H9 (cell line): Measurements from ENCODE around the gene LRRC51. TPM values are rescaled to one million over a fixed set of nuclear protein-coding genes. Genes with fewer than 3 reads are reported as not detected.

ENCODE experiments used
- DNase-seq: peaks from one replicate; pipeline ENCODE4 v3.0.0-alpha.2; 2017
- H2AFZ ChIP-seq: one replicate; pipeline ENCODE4 v1.6.1; 2013; ENCODE audit warnings: mild to moderate bottlenecking, low read length, control low read depth, moderate library complexity
- H2AK5ac ChIP-seq: 2 replicates; pipeline ENCODE4 v1.6.1; 2013; ENCODE audit warnings: low read length, control low read depth, mixed read lengths; ENCODE audit not compliant: insufficient read length
- H2BK120ac ChIP-seq: one replicate; pipeline ENCODE4 v1.6.1; 2013; ENCODE audit warnings: low read depth, mild to moderate bottlenecking, low read length, control low read depth, inconsistent platforms; ENCODE audit not compliant: poor library complexity, severe bottlenecking
- H2BK12ac ChIP-seq: 2 replicates; pipeline ENCODE4 v1.6.1; 2013; ENCODE audit warnings: low read length, control low read depth, mixed read lengths, low read depth; ENCODE audit not compliant: insufficient read length
- H2BK15ac ChIP-seq: 2 replicates; pipeline ENCODE4 v1.6.1; 2013; ENCODE audit warnings: low read depth, low read length, control low read depth
- H2BK20ac ChIP-seq: one replicate; pipeline ENCODE4 v1.6.1; 2013; ENCODE audit warnings: low read depth, mild to moderate bottlenecking, low read length, control low read depth, inconsistent platforms; ENCODE audit not compliant: poor library complexity, severe bottlenecking
- H2BK5ac ChIP-seq: 2 replicates; pipeline ENCODE4 v1.6.1; 2013; ENCODE audit warnings: low read length, control low read depth, mixed read lengths; ENCODE audit not compliant: insufficient read length
- H3K14ac ChIP-seq: 2 replicates; pipeline ENCODE4 v1.6.1; 2013; ENCODE audit warnings: low read length, control low read depth; ENCODE audit not compliant: insufficient read depth
- H3K18ac ChIP-seq: 2 replicates; pipeline ENCODE4 v1.6.1; 2013; ENCODE audit warnings: low read depth, mild to moderate bottlenecking, mixed read lengths, low read length, control low read depth; ENCODE audit not compliant: insufficient read length
- H3K23ac ChIP-seq: 2 replicates; pipeline ENCODE4 v1.6.1; 2013; ENCODE audit warnings: low read length, control low read depth, mixed read lengths, low read depth; ENCODE audit not compliant: insufficient read length
- H3K23me2 ChIP-seq: 2 replicates; pipeline ENCODE4 v1.6.1; 2013; ENCODE audit warnings: low read depth, mild to moderate bottlenecking, mixed read lengths, low read length, control low read depth; ENCODE audit not compliant: insufficient read length, poor library complexity, severe bottlenecking
- H3K27ac ChIP-seq: 2 replicates; pipeline ENCODE4 v1.5.1; 2013; ENCODE audit warnings: low read length, control low read depth, mixed read lengths, low read depth; ENCODE audit not compliant: insufficient read length
- H3K27me3 ChIP-seq: 2 replicates; pipeline ENCODE4 v1.6.1; 2013; ENCODE audit warnings: low read length, control low read depth, inconsistent platforms; ENCODE audit not compliant: insufficient read depth
- H3K4ac ChIP-seq: 2 replicates; pipeline ENCODE4 v1.6.1; 2013; ENCODE audit warnings: low read depth, mild to moderate bottlenecking, control low read depth, inconsistent platforms, low read length, moderate library complexity
- H3K4me1 ChIP-seq: 2 replicates; pipeline ENCODE4 v1.6.1; 2013; ENCODE audit warnings: low read length, control low read depth, inconsistent platforms; ENCODE audit not compliant: insufficient read depth
- H3K4me2 ChIP-seq: 2 replicates; pipeline ENCODE4 v1.6.1; 2013; ENCODE audit warnings: low read length, control low read depth, mixed read lengths; ENCODE audit not compliant: insufficient read length, insufficient read depth
- H3K56ac ChIP-seq: 2 replicates; pipeline ENCODE4 v1.6.1; 2013; ENCODE audit warnings: low read depth, mild to moderate bottlenecking, mixed read lengths, low read length, control low read depth; ENCODE audit not compliant: insufficient read length
- H3K79me1 ChIP-seq: 2 replicates; pipeline ENCODE4 v1.6.1; 2013; ENCODE audit warnings: low read depth, mild to moderate bottlenecking, moderate library complexity, low read length, control low read depth, inconsistent platforms; ENCODE audit not compliant: insufficient read depth, poor library complexity, severe bottlenecking
- H3K79me2 ChIP-seq: 2 replicates; pipeline ENCODE4 v1.6.1; 2013; ENCODE audit warnings: low read length, control low read depth, inconsistent platforms; ENCODE audit not compliant: insufficient read depth
- H3K9ac ChIP-seq: 2 replicates; pipeline ENCODE4 v1.6.1; 2013; ENCODE audit warnings: low read length, control low read depth, mixed read lengths; ENCODE audit not compliant: insufficient read length; ENCODE audit errors: extremely low read depth
- H3K9me3 ChIP-seq: one replicate; pipeline ENCODE4 v1.6.1; 2013; ENCODE audit warnings: low read depth, low read length, inconsistent platforms; ENCODE audit not compliant: control insufficient read depth
- H3T11ph ChIP-seq: one replicate; pipeline ENCODE4 v1.6.1; 2013; ENCODE audit warnings: mild to moderate bottlenecking, low read length, control low read depth, inconsistent platforms
- H4K20me1 ChIP-seq: one replicate; pipeline ENCODE4 v1.6.1; 2013; ENCODE audit not compliant: control insufficient read depth, insufficient read length, insufficient read depth
- H4K5ac ChIP-seq: 2 replicates; pipeline ENCODE4 v1.6.1; 2013; ENCODE audit warnings: low read depth, mild to moderate bottlenecking, mixed read lengths, low read length, control low read depth; ENCODE audit not compliant: insufficient read length
- H4K8ac ChIP-seq: replicated peaks from 2 replicates; pipeline ENCODE4 v1.6.1; 2013; ENCODE audit warnings: low read length, control low read depth, mixed read lengths, low read depth; ENCODE audit not compliant: insufficient read length
- H4K91ac ChIP-seq: 2 replicates; pipeline ENCODE4 v1.6.1; 2013; ENCODE audit warnings: low read depth, mild to moderate bottlenecking, moderate library complexity, mixed read lengths, low read length, control low read depth; ENCODE audit not compliant: insufficient read length
- H3K27ac Mint-ChIP-seq, 3 experiments: 2 replicates in 2 of 3; 3 replicates in 1 of 3; pipeline ENCODE4 v1.8.0; 2020 to 2021; ENCODE audit warnings: mixed read lengths in 3 of 3, mild to moderate bottlenecking in 1 of 3, moderate library complexity in 1 of 3
- H3K27me3 Mint-ChIP-seq: 2 replicates; pipeline ENCODE4 v1.8.0; 2021; ENCODE audit warnings: low read depth, mild to moderate bottlenecking, moderate library complexity, mixed read lengths
- H3K36me3 Mint-ChIP-seq, 3 experiments: 2 replicates in 2 of 3; 3 replicates in 1 of 3; pipeline ENCODE4 v1.8.0; 2020 to 2021; ENCODE audit warnings: low read depth in 3 of 3, mixed read lengths in 3 of 3; ENCODE audit not compliant: insufficient read depth in 1 of 3
- H3K4me1 Mint-ChIP-seq, 2 experiments: 2 replicates each; pipeline ENCODE4 v1.8.0; 2020; ENCODE audit warnings: mixed read lengths in 2 of 2
- H3K4me3 Mint-ChIP-seq, 2 experiments: 2 replicates in 1 of 2; 3 replicates in 1 of 2; pipeline ENCODE4 v1.8.0; 2020 to 2021; ENCODE audit warnings: mild to moderate bottlenecking in 2 of 2, mixed read lengths in 2 of 2, moderate library complexity in 1 of 2
- H3K9me3 Mint-ChIP-seq, 2 experiments: 2 replicates in 1 of 2; 3 replicates in 1 of 2; pipeline ENCODE4 v1.8.0; 2020; ENCODE audit warnings: mild to moderate bottlenecking in 2 of 2, mixed read lengths in 2 of 2, moderate library complexity in 1 of 2
- whole genome bisulfite sequencing: extraction: QIAGEN DNeasy Blood & Tissue Kit; methylation state at CpG from one replicate; pipeline ENCODE4 v1.1.7; 2013; ENCODE audit warnings: missing lambda C conversion rate, low lambda C conversion rate, mixed read lengths; ENCODE audit not compliant: insufficient read length; ENCODE audit errors: extremely low coverage; 5-methylcytosine and 5-hydroxymethylcytosine counted together
- total RNA-seq: library from RNA; stranded (reverse); gene quantifications from 2 replicates; pipeline ENCODE4 v1.2.1, GENCODE V29; 2021
- TF ChIP-seq, protein P1 (sequence below): fragments of 200-600 bp; sonication (generic); conservative IDR thresholded peaks from 3 replicates; pipeline ENCODE4 v1.8.0; 2021; ENCODE audit warnings: antibody characterized with exemption, mild to moderate bottlenecking

LRRC51 gene
- total RNA-seq, 1 experiment from 2014 or later, result 3.1 TPM

DNA sequence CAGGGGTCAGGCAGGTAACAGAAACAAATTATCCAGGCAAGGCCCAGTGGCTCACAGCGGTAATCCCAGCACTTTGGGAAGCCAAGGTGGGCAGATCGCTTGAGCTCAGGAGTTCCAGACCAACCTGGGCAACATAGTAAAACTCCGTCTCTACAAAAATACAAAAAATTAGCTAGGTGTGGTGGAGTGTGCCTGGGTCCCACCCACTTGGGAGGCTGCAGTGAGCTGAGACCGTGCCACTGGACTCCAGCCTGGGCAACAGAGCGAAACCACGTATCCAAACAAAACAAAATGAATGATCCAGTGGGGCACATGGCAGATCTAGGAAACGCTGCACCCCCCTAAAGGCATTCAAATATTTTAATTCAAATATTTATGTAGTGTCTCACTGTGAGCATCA lies 10.2 kb upstream of the LRRC51 start:
- H2AK5ac ChIP-seq, result no peak overlapping the region
- no peaks in the 10 kb centered on the region for H3K23me2 ChIP-seq
- no peak overlapping the region for H3K4ac ChIP-seq
- Mint-ChIP-seq H3K9me3 (no peaks in the 10 kb centered on the region), H3K27me3 (no peaks in the 10 kb centered on the region), H3K4me1 (peaks cover 41 to 49% of the 10 kb centered on the region in 2 experiments), H3K36me3 (peaks cover 1 to 23% (median 23%) of the 10 kb centered on the region in 3 experiments; a peak in 6 of 7 replicates), H3K4me3 (no peak overlapping the region), H3K27ac (peak overlapping the region; percentile 7 to 76 (median 26); a peak in 4 of 7 replicates)
- peaks cover 4% of the 10 kb centered on the region for H3K79me1 ChIP-seq
- H4K5ac ChIP-seq, result no peak overlapping the region
- H3K9me3 ChIP-seq, result no peaks in the 10 kb centered on the region
- H2BK20ac ChIP-seq, result no peak overlapping the region
- no peak overlapping the region for H2BK5ac ChIP-seq
- H3K27me3 ChIP-seq, result no peaks in the 10 kb centered on the region
- TF ChIP-seq, protein P1, sequence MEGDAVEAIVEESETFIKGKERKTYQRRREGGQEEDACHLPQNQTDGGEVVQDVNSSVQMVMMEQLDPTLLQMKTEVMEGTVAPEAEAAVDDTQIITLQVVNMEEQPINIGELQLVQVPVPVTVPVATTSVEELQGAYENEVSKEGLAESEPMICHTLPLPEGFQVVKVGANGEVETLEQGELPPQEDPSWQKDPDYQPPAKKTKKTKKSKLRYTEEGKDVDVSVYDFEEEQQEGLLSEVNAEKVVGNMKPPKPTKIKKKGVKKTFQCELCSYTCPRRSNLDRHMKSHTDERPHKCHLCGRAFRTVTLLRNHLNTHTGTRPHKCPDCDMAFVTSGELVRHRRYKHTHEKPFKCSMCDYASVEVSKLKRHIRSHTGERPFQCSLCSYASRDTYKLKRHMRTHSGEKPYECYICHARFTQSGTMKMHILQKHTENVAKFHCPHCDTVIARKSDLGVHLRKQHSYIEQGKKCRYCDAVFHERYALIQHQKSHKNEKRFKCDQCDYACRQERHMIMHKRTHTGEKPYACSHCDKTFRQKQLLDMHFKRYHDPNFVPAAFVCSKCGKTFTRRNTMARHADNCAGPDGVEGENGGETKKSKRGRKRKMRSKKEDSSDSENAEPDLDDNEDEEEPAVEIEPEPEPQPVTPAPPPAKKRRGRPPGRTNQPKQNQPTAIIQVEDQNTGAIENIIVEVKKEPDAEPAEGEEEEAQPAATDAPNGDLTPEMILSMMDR, result no peak
- DNase-seq, result no peak
- H3K27ac ChIP-seq, result no peak overlapping the region
- no peak overlapping the region for H2BK120ac ChIP-seq
- peaks cover 5% of the 10 kb centered on the region; the same call in 1 of the 2 replicates for H3K4me1 ChIP-seq
- no peak overlapping the region for H3K56ac ChIP-seq
- H3T11ph ChIP-seq, result no peak overlapping the region
- no peak overlapping the region for H2AFZ ChIP-seq
- H4K91ac ChIP-seq, result no peak overlapping the region
- no peak overlapping the region for H2BK15ac ChIP-seq
- no peak overlapping the region for H3K23ac ChIP-seq
- H2BK12ac ChIP-seq, result no peak overlapping the region
- WGBS, result no CpG with 5 or more reads among the region's 7 CpGs
- H3K4me2 ChIP-seq, result no peak overlapping the region
- H3K14ac ChIP-seq, result no peak overlapping the region
- peaks cover 5% of the 10 kb centered on the region; the same call in 1 of the 2 replicates for H3K79me2 ChIP-seq
- no peak overlapping the region for H3K18ac ChIP-seq
- H4K20me1 ChIP-seq, result no peaks in the 10 kb centered on the region
- no peak overlapping the region for H4K8ac ChIP-seq
- no peak overlapping the region for H3K9ac ChIP-seq
